PC-3 (cell line): Measurements from ENCODE around the gene QDPR. TPM values are rescaled to one million over a fixed set of nuclear protein-coding genes. Genes with fewer than 3 reads are reported as not detected.

Source experiments
- ATAC-seq: fragments of 200-7000 bp; cut with Tn5 transposase; 2 replicates; pipeline ENCODE4 v1.9.1; 2020; ENCODE audit warnings: mild to moderate bottlenecking, moderate library complexity
- BruUV-seq: library from RNA; stranded (reverse); fragments of 400-500 nt; replicated peaks from 2 replicates; lab custom pipeline; 2021; lab: Mats Ljungman, UMichigan
- CTCF ChIA-PET: fragments of 300-600 bp; sonication (Branson Sonifier 250); formaldehyde crosslinking; loops from one replicate; lab custom pipeline; 2022; ENCODE audit warnings: antibody characterized with exemption; lab: Charles Lee
- POLR2A ChIA-PET: fragments of 300-600 bp; sonication (Branson Sonifier 250); formaldehyde crosslinking; loops from one replicate; lab custom pipeline; 2022; ENCODE audit warnings: antibody characterized with exemption; ENCODE audit not compliant: unreplicated experiment; lab: Charles Lee
- DNase-seq: peaks from one replicate; pipeline ENCODE4 v3.0.0-alpha.2; 2015
- H2AFZ ChIP-seq: fragments of 300-600 bp; sonication (generic); 2 replicates; pipeline ENCODE4 v1.6.0; 2016; ENCODE audit warnings: antibody characterized with exemption, low read length
- H3F3A ChIP-seq: fragments of 300-600 bp; sonication (generic); one replicate; pipeline ENCODE4 v1.6.0; 2017; ENCODE audit warnings: antibody characterized with exemption, low read length, control low read depth, mild to moderate bottlenecking; ENCODE audit not compliant: unreplicated experiment
- H3K27ac ChIP-seq: fragments of 300-600 bp; sonication (generic); 2 replicates; pipeline ENCODE4 v1.5.1; 2016; ENCODE audit warnings: mild to moderate bottlenecking, low read length
- H3K27me3 ChIP-seq: fragments of 300-600 bp; sonication (generic); 2 replicates; pipeline ENCODE4 v1.6.1; 2016; ENCODE audit warnings: low read length, mixed read lengths
- H3K36me3 ChIP-seq: fragments of 300-600 bp; sonication (generic); 2 replicates; pipeline ENCODE4 v1.6.1; 2016; ENCODE audit warnings: low read depth, mixed run types, low read length, mixed read lengths
- H3K4me1 ChIP-seq: fragments of 300-600 bp; sonication (generic); 2 replicates; pipeline ENCODE4 v1.5.1; 2016; ENCODE audit warnings: low read length; ENCODE audit not compliant: insufficient read depth
- H3K4me2 ChIP-seq: fragments of 300-600 bp; sonication (generic); 2 replicates; pipeline ENCODE4 v1.6.0; 2016; ENCODE audit warnings: low read length
- H3K4me3 ChIP-seq: fragments of 300-600 bp; sonication (generic); 2 replicates; pipeline ENCODE4 v1.5.1; 2016; ENCODE audit warnings: mild to moderate bottlenecking, low read length, mixed read lengths
- H3K79me2 ChIP-seq: fragments of 300-600 bp; sonication (generic); 2 replicates; pipeline ENCODE4 v1.6.1; 2017; ENCODE audit warnings: low read length, mixed read lengths
- H3K9ac ChIP-seq: fragments of 300-600 bp; sonication (generic); 2 replicates; pipeline ENCODE4 v1.6.0; 2016; ENCODE audit warnings: mild to moderate bottlenecking, low read length
- H3K9me2 ChIP-seq: fragments of 300-600 bp; sonication (generic); replicated peaks from 2 replicates; pipeline ENCODE4 v1.6.1; 2016; ENCODE audit warnings: mixed run types, low read length, mixed read lengths
- H3K9me3 ChIP-seq: fragments of 300-600 bp; sonication (generic); 2 replicates; pipeline ENCODE4 v1.6.1; 2016; ENCODE audit warnings: low read length, mixed read lengths
- H4K20me1 ChIP-seq: fragments of 300-600 bp; sonication (generic); 2 replicates; pipeline ENCODE4 v1.6.1; 2016; ENCODE audit warnings: low read length, mixed read lengths
- CTCF ChIP-seq: fragments of 300-600 bp; sonication (generic); conservative IDR thresholded peaks from 2 replicates; pipeline ENCODE4 v1.5.1; 2017; ENCODE audit warnings: antibody characterized with exemption, low read depth, mild to moderate bottlenecking, low read length
- EZH2 ChIP-seq: fragments of 300-600 bp; sonication (generic); IDR thresholded peaks from one replicate; pipeline ENCODE4 v1.6.1; 2017; ENCODE audit warnings: antibody characterized with exemption, mild to moderate bottlenecking, low read length; ENCODE audit not compliant: unreplicated experiment
- EZH2phosphoT487 ChIP-seq: fragments of 300-600 bp; sonication (generic); IDR thresholded peaks from 2 replicates; pipeline ENCODE4 v1.6.1; 2018; ENCODE audit warnings: mild to moderate bottlenecking, antibody characterized with exemption, low read length, borderline replicate concordance
- intact Hi-C: fragments of 100-400 bp; cut with micrococcal nuclease; formaldehyde crosslinking; loops from 2 replicates; pipeline ENCODE4 v1.9.0; 2023
- total RNA-seq: library from RNA; depleted of rRNA; stranded (reverse); fragments of >200 nt; gene quantifications from 2 replicates; pipeline ENCODE4 v1.2.3, GENCODE V29; 2014

The QDPR gene
- total RNA-seq, 1 experiment from 2014 or later: 10.0 TPM

- Histone ChIP-seq H3K36me3 (no peaks in the 10 kb centered on the region), H3K4me1 (peaks cover 10% of the 10 kb centered on the region), H3K79me2 (peaks cover 19% of the 10 kb centered on the region), H3K9me2 (no peaks in the 10 kb centered on the region), H4K20me1 (no peaks in the 10 kb centered on the region), H3K9me3 (no peaks in the 10 kb centered on the region), H3K9ac (no peak within 1 kb of the TSS), H3K27me3 (peaks cover 35% of the 10 kb centered on the region), H2AFZ (0 out of 2 replicates have a peak within 1 kb of the TSS, but pooled peaks have one; percentile 18), H3F3A (no peaks in the 10 kb centered on the region), H3K27ac (no peak within 1 kb of the TSS), H3K4me2 (no peak within 1 kb of the TSS), H3K4me3 (no peak within 1 kb of the TSS)
- intact Hi-C loops: loop anchor here (10.0 kb wide), 1 partner anchor 120 kb away; no protein-coding TSS in a partner anchor
- ChIA-PET POLR2A (no interaction called here), CTCF (no interaction called here)
- TF ChIP-seq CTCF: no peak
- no peak for TF ChIP-seq EZH2phosphoT487
- no peak for TF ChIP-seq EZH2
- BruUV-seq: no TSS peak
- no peak for ATAC-seq
- DNase-seq: no peak
Measured at GRCh38 chr4:17514865-17515264, 3.0 kb upstream of the QDPR start, which contains the start of gene CLRN2. TSS of gene CLRN2 (plus strand) at chr4:17515165. CDS start at chr4:17515267, 102 bp downstream.

- ATAC-seq: no peak
- ChIA-PET POLR2A (no interaction called here), CTCF (no interaction called here)
- no peaks in the 10 kb centered on the region for H3K9me2 ChIP-seq
- peaks cover 20% of the 10 kb centered on the region for H3K79me2 ChIP-seq
- no peaks in the 10 kb centered on the region for H3F3A ChIP-seq
- H2AFZ ChIP-seq: peak overlapping the region; percentile 53; the same call in 1 of the 2 replicates
- TF ChIP-seq EZH2: no peak
- TF ChIP-seq CTCF: no peak
- TF ChIP-seq EZH2phosphoT487: no peak
- DNase-seq: no peak
- H3K4me1 ChIP-seq: peaks cover 10% of the 10 kb centered on the region
- BruUV-seq: no TSS peak
- H3K27ac ChIP-seq: no peak overlapping the region
- intact Hi-C loops: loop anchor here (1.0 to 10.0 kb wide), 2 partner anchors 64 to 122 kb away; partner anchors contain the start of gene LAP3
- peaks cover 25% of the 10 kb centered on the region for H3K27me3 ChIP-seq
- H3K9me3 ChIP-seq: no peaks in the 10 kb centered on the region
- H3K36me3 ChIP-seq: no peaks in the 10 kb centered on the region
- no peak overlapping the region for H3K9ac ChIP-seq
- H3K4me2 ChIP-seq: peak overlapping the region; percentile 70
- no peaks in the 10 kb centered on the region for H4K20me1 ChIP-seq
- H3K4me3 ChIP-seq: peak overlapping the region; percentile 89; the same call in 1 of the 2 replicates
Measured at GRCh38 chr4:17512973-17513665, 1.2 kb upstream of the QDPR start.
